Kidney capillary endothelial cell (primary cell): Measurements from ENCODE around the gene MDH2.
A peak's percentile ranks its signal among the peaks of the same experiment; 100 is the strongest.
"Not testable (repeated sequence)": the region's sequence is repeated elsewhere in the genome, so short reads cannot be mapped to it uniquely, and the experiment has no call there.

Experiments
- DNase-seq: peaks from one replicate; pipeline ENCODE4 v3.0.0-alpha.2; 2018; ENCODE audit warnings: low spot score

The MDH2 gene, protein sequence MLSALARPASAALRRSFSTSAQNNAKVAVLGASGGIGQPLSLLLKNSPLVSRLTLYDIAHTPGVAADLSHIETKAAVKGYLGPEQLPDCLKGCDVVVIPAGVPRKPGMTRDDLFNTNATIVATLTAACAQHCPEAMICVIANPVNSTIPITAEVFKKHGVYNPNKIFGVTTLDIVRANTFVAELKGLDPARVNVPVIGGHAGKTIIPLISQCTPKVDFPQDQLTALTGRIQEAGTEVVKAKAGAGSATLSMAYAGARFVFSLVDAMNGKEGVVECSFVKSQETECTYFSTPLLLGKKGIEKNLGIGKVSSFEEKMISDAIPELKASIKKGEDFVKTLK

DNA sequence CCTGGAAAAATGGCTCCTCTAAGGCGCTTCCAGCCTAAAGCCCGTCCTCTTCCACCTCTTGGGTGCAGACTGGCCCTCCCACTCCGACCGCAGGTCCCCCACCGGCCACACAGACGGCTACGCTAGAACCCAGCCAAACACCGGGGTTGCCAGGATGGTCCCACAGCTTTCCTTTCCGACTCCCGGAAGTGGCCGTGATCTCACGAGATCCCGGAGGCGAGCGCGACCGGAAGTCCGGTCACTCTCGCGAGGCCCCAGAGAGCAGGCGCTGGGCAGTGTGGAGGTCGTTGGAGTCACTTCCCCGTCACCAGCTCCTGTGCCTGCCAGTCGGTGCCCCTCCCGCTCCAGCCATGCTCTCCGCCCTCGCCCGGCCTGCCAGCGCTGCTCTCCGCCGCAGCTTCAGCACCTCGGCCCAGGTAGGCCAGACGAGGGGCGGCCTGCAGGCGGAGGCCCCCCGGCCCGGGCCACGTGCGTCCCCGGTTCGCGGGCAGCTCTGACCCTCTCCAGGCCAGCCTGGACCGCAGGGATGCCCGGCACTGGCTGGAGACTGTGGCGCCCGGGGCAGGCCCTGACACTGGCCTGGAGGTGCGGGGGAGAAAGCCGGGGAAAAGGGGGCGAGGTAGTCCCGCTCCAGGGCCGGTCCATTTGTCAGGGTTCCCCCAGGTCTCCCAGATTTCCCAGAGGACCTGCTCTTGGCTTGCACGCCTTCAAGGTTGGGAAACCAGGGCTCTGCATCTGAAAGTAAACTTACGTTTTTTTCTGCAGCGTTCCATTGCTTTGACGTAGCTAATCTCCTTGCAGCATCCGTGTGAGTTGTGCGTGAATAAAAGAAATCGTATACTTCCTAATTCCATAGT lies at the start of gene MDH2, which contains the start of gene STYXL1:
MDH2 (plus strand) TSS at position 296 of the 857 bp plus-strand sequence; CDS start at position 351, 55 bp downstream.
STYXL1 (minus strand) TSS at position 190 of the 857 bp plus-strand sequence. CDS start 17,477 bp downstream, outside the sequence.
- peak; percentile 93 for DNase-seq

DNA sequence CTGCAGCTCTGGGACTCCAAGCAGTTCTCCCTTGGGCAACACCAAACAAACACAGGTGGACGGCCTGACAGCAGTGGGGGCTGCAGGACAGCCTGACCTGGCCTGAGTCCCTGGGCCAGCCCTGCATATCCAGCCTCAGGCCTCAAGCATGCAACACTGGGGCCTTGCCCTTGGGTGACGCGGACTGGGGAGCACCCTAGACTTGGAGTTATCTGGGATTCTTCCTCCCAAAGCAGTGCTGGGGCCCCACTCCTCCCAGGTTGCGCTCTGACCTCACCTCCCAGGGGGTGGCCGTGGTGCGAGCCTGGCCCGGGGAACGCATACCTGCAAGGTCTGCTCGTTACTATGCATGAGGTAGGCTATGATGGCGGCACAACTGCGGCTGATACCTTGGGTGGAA lies 47.3 kb upstream of the MDH2 start:
- no peak for DNase-seq

- DNase-seq, result no peak
Observed at GRCh38 chr7:76002139-76002538, 45.8 kb upstream of the MDH2 start.

GRCh38 chr7:76002822-76003221 lies 45.1 kb upstream of the MDH2 start:
- DNase-seq, result no peak

DNA sequence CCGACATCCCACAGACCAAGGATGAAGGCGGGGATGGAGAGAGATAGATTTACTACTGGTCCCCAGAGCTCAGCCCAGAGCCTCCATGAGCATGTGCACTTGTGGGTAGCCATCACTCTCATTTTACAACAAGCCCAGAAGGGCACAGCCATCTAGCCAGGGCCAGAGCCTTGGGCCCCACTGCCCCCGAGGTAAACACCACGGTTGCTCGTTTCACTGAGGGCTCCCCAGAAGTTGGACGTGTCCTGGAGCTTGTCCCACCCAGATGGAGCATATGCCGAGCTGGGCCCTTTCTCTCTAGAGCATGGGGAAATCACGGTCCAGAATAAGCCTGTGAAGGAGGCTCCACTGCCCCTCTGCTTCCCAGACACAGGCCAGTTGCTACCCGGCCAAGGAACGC lies 44.6 kb upstream of the MDH2 start:
- no peak for DNase-seq

- not testable (repeated sequence) for DNase-seq
Observed at GRCh38 chr7:76005004-76005403, 42.9 kb upstream of the MDH2 start.

GRCh38 chr7:76008156-76008687 lies 39.7 kb upstream of the MDH2 start:
- no peak for DNase-seq

DNA sequence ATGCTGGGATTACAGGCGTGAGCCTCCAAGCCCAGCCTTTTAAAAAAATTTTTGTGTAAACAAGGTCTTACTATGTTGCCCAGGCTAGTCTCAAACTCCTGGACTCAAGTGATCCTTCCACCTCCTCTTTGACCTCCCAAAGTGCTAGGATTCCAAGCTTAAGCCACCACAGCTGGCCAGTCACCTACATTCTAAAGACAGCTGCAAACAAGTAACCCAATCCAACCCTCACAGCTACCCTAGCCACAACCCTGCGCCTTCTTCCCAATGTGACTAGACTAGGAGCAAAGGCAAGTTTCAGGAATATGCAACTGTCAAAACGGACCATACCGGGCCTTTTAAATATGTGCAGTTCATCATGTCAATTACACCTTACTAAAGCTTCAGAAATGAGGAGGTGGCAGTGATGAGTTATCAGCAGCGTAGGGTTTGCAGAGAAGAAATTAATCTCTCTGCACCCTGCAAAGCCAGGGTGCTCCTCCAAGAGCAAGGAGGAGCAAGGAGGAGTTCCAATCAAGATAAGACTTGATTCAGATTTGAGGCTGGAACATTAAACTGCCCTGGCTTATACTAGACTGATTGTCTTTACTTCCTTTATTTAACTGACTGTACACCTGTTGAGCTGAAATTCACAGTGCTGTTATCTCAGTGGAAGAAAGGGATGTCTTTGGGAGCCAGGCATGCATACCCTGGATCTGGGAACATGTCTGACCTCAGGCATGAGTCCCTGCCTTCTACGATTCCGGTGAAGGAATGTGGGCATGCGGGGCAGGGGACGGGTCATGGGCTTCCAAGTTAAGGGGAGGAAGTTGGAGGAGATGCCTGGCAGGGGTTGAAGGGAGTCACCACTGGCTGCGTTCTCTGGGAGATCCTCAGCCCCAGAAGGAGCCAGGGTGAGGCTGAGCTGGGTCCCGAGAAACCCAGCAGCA lies 38.0 kb upstream of the MDH2 start:
- no peak for DNase-seq

- DNase-seq, result no peak
Observed at GRCh38 chr7:76011442-76011861, 36.5 kb upstream of the MDH2 start.

DNA sequence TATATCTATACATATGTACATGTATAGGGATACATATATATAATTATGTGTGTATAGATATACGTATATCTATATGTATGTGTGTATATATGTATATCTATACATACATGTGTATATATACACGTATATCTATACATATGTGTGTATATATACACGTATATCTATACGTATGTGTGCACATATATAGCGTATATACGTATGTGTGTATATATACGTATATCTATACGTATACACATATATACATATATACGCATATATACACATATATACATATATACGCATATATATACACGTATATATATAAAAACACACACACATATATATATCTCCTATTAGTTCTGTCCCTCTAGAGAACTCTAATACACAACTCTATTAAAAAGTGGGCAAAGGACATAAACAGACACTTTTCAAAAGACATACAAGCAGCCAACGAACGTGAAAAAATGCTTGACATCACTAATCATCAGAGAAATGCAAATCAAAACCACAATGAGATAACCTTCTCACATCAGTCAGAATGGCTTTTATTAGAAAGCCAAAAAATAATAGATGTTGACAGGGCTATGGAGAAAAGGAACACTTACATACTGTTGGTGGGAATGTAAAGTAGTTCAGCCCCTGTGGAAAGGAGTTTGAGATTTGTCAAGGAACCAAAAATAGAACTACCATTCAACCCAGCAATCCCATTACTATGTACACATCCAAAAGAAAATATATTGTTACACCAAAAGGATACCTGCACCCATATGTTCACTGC lies 31.5 kb upstream of the MDH2 start:
- no peak for DNase-seq

GRCh38 chr7:76018520-76018919 lies 29.4 kb upstream of the MDH2 start:
- DNase-seq, result not testable (repeated sequence)

GRCh38 chr7:76020031-76020714 lies 27.7 kb upstream of the MDH2 start:
- peak; percentile 43 for DNase-seq

DNA sequence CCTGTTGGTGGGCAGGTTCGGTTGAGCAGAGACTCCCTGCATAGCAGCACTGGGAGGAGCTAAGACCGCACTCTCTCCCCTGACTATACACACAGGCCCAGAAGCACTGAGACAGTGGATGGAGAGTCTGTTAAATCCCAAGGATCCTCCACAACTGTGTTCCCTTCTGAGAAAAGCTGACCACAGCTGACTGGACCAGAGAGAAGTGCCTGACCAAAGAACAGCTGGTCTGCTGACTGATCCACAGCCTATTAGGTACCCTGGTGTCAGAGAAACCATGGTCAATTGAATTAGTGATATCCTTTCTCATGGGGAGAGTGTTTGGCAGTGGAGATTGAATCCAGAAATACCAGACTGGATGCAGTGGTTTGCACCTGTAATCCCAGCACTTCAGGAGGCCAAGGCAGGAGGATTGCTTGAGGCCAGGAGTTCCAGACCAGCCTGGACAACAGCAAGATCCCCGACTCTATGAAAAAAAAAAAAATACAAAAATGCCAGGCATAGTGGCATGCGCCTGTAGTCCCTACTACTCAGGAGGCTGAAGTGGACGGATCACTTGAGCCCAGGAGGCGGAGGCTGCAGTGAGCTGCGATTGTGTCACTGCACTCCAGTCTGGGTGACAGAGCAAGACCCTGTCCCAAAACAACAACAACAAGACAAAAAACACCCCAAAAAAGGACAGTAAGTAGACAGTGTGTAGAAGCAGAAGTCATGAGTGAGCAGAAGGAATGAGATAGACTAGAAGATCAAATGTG lies 25.7 kb upstream of the MDH2 start:
- DNase-seq, result no peak

DNA sequence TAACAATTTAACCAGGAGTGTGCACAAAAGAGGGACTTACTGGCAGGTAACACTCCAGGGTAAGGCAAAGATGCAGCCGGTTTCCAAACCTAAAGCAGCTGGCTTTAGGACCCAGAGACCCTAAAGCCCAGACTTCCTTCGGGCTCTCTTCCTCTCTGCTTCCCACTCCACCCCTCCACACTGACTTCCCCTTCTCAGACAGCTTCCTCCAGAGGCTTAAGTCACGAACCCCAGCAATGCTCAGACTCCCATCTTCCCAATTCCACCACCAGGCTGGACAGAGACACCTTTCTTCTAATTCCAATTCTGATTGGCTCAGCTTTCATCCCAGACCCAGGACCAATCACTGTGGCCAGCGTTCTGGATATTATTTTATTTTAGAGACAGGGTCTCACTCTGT lies 24.9 kb upstream of the MDH2 start:
- no peak for DNase-seq

- DNase-seq, result not testable (repeated sequence)
Observed at GRCh38 chr7:76029682-76030081, 18.2 kb upstream of the MDH2 start.

- no peak for DNase-seq
Observed at GRCh38 chr7:76031964-76032363, 15.9 kb upstream of the MDH2 start.

- DNase-seq, result no peak
Observed at GRCh38 chr7:76037310-76037709, 10.6 kb upstream of the MDH2 start.

DNA sequence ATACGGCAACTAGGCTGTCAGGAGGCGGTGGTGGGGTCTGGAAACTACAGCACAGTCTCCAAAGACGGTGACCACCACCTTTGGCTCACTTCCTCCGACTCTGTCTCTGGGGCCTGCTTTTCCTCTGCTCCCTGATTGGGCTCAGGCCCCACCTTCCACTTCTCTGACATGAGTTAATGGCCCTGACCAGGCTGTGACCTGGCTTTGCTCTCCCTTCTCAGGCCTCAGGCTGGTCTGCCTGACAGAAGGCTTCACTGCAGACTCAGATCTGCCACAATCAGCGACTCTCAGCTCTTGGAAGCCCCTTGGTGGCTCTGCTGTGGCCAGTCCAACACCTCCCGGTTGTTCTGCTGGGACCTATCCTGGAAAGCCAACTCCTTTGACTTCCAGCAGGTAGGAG lies 7.8 kb upstream of the MDH2 start:
- DNase-seq, result no peak

DNA sequence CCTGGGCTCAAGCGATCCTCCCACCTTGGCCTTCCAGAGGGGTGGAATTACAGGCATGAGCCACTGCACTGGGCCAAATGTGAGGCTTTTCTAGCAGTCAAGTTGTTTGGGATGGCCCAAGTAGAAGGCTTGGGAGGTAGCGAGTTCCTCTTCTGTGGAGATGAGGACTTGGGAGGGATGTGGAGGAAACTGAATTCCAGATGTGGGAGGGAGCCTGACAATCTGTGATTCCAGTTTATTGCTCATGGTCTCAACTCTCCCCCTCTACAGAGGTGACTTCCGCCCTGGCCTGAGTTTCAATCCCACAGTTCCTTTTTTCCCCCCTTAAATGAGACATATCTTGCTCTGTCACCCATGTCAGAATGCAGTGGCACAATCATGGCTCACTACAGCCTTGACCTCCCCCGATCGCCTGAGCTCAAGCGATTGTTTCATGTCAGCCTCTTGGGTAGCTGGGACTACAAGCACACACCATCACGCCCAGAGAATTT lies 3.5 kb upstream of the MDH2 start:
- no peak for DNase-seq
